ENCODE data around the gene PRR33.
"Not testable (repeated sequence)": the region's sequence is repeated elsewhere in the genome, so short reads cannot be mapped to it uniquely, and the experiment has no call there.

PRR33 gene

DNA sequence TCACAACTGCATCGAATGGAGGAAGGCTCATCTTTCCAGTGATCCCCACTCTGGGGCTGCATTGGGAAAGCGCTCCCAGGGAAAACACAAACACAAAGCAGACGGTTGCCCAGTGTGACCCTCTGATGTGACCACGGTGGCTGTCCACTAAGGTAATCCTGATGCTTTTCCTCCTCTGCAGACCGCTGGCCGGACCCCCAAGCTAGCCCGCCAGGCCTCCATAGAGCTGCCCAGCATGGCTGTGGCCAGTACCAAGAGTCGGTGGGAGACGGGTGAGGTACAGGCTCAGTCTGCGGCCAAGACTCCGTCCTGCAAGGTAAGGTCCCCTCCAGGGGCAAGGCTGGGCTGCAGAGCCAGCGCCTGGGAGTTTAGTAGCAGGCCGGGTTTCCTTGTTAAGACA is 5.1 kb downstream of the PRR33 start:
- H3K9ac ChIP-seq (ENCODE audit: low read length); H3K27me3 ChIP-seq (ENCODE audit: control insufficient read depth in 1 of 2, insufficient read depth in 1 of 2, low read length in 2 of 2); H3K4me3 ChIP-seq (ENCODE audit: insufficient read depth in 1 of 2, low read depth in 1 of 2, low read length in 2 of 2); H3K4me2 ChIP-seq (ENCODE audit: low read length, poor library complexity, severe bottlenecking); H3K18ac ChIP-seq (ENCODE audit: low read depth in 1 of 2, low read length in 2 of 2); H3K4me1 ChIP-seq (ENCODE audit: control insufficient read depth, insufficient read depth, low read depth, low read length); H2AFZ ChIP-seq (ENCODE audit: low read depth, low read length); H2AK5ac ChIP-seq (ENCODE audit: low read length, severe bottlenecking); H3K27ac ChIP-seq (ENCODE audit: low read length, poor library complexity, severe bottlenecking); H3K23ac ChIP-seq (ENCODE audit: low read length in 2 of 2); H4K8ac ChIP-seq (ENCODE audit: low read length); H3K14ac ChIP-seq (ENCODE audit: low read length in 2 of 2); H3K79me1 ChIP-seq (replicated peaks; ENCODE audit: low read length, poor library complexity, severe bottlenecking); H3K4ac ChIP-seq (ENCODE audit: low read depth in 1 of 2, low read length in 2 of 2); H2BK5ac ChIP-seq (ENCODE audit: low read depth, low read length, poor library complexity, severe bottlenecking); H2BK15ac ChIP-seq (ENCODE audit: low read depth, poor library complexity, severe bottlenecking); H4K91ac ChIP-seq (ENCODE audit: low read length); H2BK12ac ChIP-seq (ENCODE audit: low read length in 2 of 2); DNase-seq; H3K9me3 ChIP-seq (ENCODE audit: control insufficient read depth, low read length); H2BK120ac ChIP-seq (ENCODE audit: low read depth, low read length): not testable (repeated sequence)
- WGBS: 87% methylated on average over 13 of the region's 13 CpGs
- peaks cover 11 to 69% of the 10 kb centered on the region in 2 experiments for H3K36me3 ChIP-seq (ENCODE audit: control insufficient read depth in 1 of 2, insufficient read depth in 2 of 2, low read depth in 1 of 2, low read length in 2 of 2)

DNA sequence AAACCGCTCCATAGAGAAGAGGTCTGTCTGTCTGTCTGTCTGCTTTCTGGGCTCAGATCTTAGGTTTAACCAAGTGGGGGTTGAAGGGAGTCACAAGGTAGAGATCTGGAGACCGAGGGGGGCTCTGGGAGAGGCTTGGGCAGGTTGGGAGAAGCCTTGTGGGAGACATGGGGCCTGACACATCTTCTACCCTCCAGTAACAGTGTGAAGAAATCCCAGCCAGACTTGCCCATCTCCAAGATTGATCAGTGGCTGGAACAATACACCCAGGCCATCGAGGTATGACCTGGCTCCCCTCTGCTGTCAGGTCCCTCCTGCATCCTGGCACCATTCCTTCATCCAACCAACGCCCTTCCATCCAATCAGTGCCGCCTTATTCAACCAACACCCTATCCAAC is 7.4 kb downstream of the PRR33 start:
- no peak overlapping the region for H3K23ac ChIP-seq (ENCODE audit: low read length in 2 of 2)
- H3K4ac ChIP-seq (ENCODE audit: low read depth in 1 of 2, low read length in 2 of 2): no peak overlapping the region
- no peak overlapping the region for H3K4me3 ChIP-seq (ENCODE audit: insufficient read depth in 1 of 2, low read depth in 1 of 2, low read length in 2 of 2)
- H3K27ac ChIP-seq (ENCODE audit: low read length, poor library complexity, severe bottlenecking): no peak overlapping the region
- DNase-seq: no peak
- H2BK120ac ChIP-seq (ENCODE audit: low read depth, low read length): no peak overlapping the region
- H4K91ac ChIP-seq (ENCODE audit: low read length): no peak overlapping the region
- H3K79me1 ChIP-seq (replicated peaks; ENCODE audit: low read length, poor library complexity, severe bottlenecking): no peaks in the 10 kb centered on the region
- H4K8ac ChIP-seq (ENCODE audit: low read length): no peak overlapping the region
- no peak overlapping the region for H2BK12ac ChIP-seq (ENCODE audit: low read length in 2 of 2)
- H3K36me3 ChIP-seq (ENCODE audit: control insufficient read depth in 1 of 2, insufficient read depth in 2 of 2, low read depth in 1 of 2, low read length in 2 of 2): peaks cover 11 to 64% of the 10 kb centered on the region in 2 experiments
- H3K18ac ChIP-seq (ENCODE audit: low read depth in 1 of 2, low read length in 2 of 2): no peak overlapping the region
- H2AK5ac ChIP-seq (ENCODE audit: low read length, severe bottlenecking): no peak overlapping the region
- no peak overlapping the region for H3K4me2 ChIP-seq (ENCODE audit: low read length, poor library complexity, severe bottlenecking)
- H2BK5ac ChIP-seq (ENCODE audit: low read depth, low read length, poor library complexity, severe bottlenecking): no peak overlapping the region
- no peak overlapping the region for H2BK15ac ChIP-seq (ENCODE audit: low read depth, poor library complexity, severe bottlenecking)
- no peak overlapping the region for H3K9ac ChIP-seq (ENCODE audit: low read length)
- H2AFZ ChIP-seq (ENCODE audit: low read depth, low read length): no peak overlapping the region
- H3K14ac ChIP-seq (ENCODE audit: low read length in 2 of 2): no peak overlapping the region
- WGBS: 71% methylated on average over 5 of the region's 5 CpGs
- H3K9me3 ChIP-seq (ENCODE audit: control insufficient read depth, low read length): no peaks in the 10 kb centered on the region
- no peaks in the 10 kb centered on the region for H3K27me3 ChIP-seq (ENCODE audit: control insufficient read depth in 1 of 2, insufficient read depth in 1 of 2, low read length in 2 of 2)
- peaks cover 23% of the 10 kb centered on the region for H3K4me1 ChIP-seq (ENCODE audit: control insufficient read depth, insufficient read depth, low read depth, low read length)

DNA sequence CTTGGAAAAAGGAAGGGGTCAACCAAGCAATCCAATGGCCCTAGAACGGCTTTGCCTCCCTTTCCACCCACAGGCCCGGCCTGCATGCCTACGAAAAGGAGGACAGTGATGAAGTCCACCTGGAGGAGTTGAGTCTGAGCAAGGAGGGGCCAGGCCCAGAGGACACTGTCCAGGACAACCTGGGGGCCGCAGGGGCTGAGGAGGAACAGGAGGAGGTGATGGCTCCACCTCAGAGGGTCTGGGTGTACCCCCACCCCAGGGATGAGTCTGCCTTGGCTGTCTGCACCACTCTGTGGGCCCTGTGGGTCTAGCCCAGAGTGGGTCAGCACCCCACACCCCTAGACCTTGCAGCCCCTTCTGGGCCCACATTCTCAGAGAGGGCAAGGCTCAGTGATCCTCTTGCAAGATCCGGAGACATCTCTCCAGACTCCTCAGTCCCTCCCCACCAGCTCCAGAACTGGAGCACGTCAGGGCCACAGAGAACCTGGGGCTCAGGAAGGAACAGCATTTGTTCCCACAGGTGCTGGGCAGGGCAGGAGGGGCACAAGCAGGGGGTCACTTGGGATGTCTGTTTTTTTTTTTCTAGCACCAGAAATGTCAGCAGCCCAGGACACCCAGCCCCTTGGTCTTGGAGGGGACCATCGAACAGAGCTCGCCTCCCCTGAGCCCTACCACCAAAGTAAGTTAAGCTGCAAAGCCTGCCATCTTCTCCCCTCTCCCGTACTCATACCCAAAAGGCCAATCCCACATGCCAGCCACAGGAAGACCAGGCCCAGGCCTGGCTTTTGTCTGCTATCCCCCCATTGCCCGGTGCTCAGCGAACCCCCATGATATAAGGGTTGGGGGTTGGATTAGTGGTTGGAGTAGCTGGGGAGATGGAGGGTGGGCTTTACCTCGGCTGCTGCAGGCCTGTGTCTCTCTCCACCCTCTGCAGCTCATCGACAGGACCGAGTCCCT is 8.1 kb downstream of the PRR33 start:
- no peak overlapping the region for H3K4ac ChIP-seq (ENCODE audit: low read depth in 1 of 2, low read length in 2 of 2)
- no peak overlapping the region for H4K91ac ChIP-seq (ENCODE audit: low read length)
- no peak overlapping the region for H2BK12ac ChIP-seq (ENCODE audit: low read length in 2 of 2)
- no peak overlapping the region for H3K4me3 ChIP-seq (ENCODE audit: insufficient read depth in 1 of 2, low read depth in 1 of 2, low read length in 2 of 2)
- H2AFZ ChIP-seq (ENCODE audit: low read depth, low read length): no peak overlapping the region
- H3K14ac ChIP-seq (ENCODE audit: low read length in 2 of 2): no peak overlapping the region
- peaks cover 8 to 59% of the 10 kb centered on the region in 2 experiments for H3K36me3 ChIP-seq (ENCODE audit: control insufficient read depth in 1 of 2, insufficient read depth in 2 of 2, low read depth in 1 of 2, low read length in 2 of 2)
- no peaks in the 10 kb centered on the region for H3K9me3 ChIP-seq (ENCODE audit: control insufficient read depth, low read length)
- H3K79me1 ChIP-seq (replicated peaks; ENCODE audit: low read length, poor library complexity, severe bottlenecking): no peaks in the 10 kb centered on the region
- no peak overlapping the region for H4K8ac ChIP-seq (ENCODE audit: low read length)
- H3K18ac ChIP-seq (ENCODE audit: low read depth in 1 of 2, low read length in 2 of 2): no peak overlapping the region
- H2AK5ac ChIP-seq (ENCODE audit: low read length, severe bottlenecking): no peak overlapping the region
- H3K23ac ChIP-seq (ENCODE audit: low read length in 2 of 2): no peak overlapping the region
- peaks cover 23% of the 10 kb centered on the region for H3K4me1 ChIP-seq (ENCODE audit: control insufficient read depth, insufficient read depth, low read depth, low read length)
- no peak overlapping the region for H2BK5ac ChIP-seq (ENCODE audit: low read depth, low read length, poor library complexity, severe bottlenecking)
- no peak overlapping the region for H2BK15ac ChIP-seq (ENCODE audit: low read depth, poor library complexity, severe bottlenecking)
- H3K27ac ChIP-seq (ENCODE audit: low read length, poor library complexity, severe bottlenecking): no peak overlapping the region
- no peak overlapping the region for H3K9ac ChIP-seq (ENCODE audit: low read length)
- no peak overlapping the region for H2BK120ac ChIP-seq (ENCODE audit: low read depth, low read length)
- no peak overlapping the region for H3K4me2 ChIP-seq (ENCODE audit: low read length, poor library complexity, severe bottlenecking)
- no peak for DNase-seq
- no peaks in the 10 kb centered on the region for H3K27me3 ChIP-seq (ENCODE audit: control insufficient read depth in 1 of 2, insufficient read depth in 1 of 2, low read length in 2 of 2)
- 93% methylated on average over 13 of the region's 14 CpGs for whole genome bisulfite sequencing

Data from mesenchymal stem cell (in vitro differentiated cells and primary cell).